ENCODE measurements around the gene SUOX.
A peak's percentile ranks its signal among the peaks of the same experiment; 100 is the strongest.
"Not testable (repeated sequence)": the region's sequence is repeated elsewhere in the genome, so short reads cannot be mapped to it uniquely, and the experiment has no call there.

SUOX gene

GRCh38 chr12:55991110-55991509 is 6.0 kb upstream of the SUOX start:
- no peaks in the 10 kb centered on the region for H3K9me3 ChIP-seq (ENCODE audit: control insufficient read depth, low read length)
- no peaks in the 10 kb centered on the region for H3K27me3 ChIP-seq (ENCODE audit: control insufficient read depth, insufficient read depth, low read length)
- peaks cover 2% of the 10 kb centered on the region for H3K4me1 ChIP-seq (ENCODE audit: control insufficient read depth, insufficient read depth, low read length)
- peaks cover 18% of the 10 kb centered on the region for H3K36me3 ChIP-seq (ENCODE audit: control insufficient read depth, insufficient read depth, low read length)
- no peak overlapping the region for H3K4me3 ChIP-seq (ENCODE audit: low read length)
- H3K9ac ChIP-seq (ENCODE audit: low read length) = no peak overlapping the region

- Histone ChIP-seq H3K36me3 (ENCODE audit: control insufficient read depth, insufficient read depth, low read length) (peaks cover 18% of the 10 kb centered on the region), H3K9me3 (ENCODE audit: control insufficient read depth, low read length) (no peaks in the 10 kb centered on the region), H3K4me3 (ENCODE audit: low read length) (no peak overlapping the region), H3K27me3 (ENCODE audit: control insufficient read depth, insufficient read depth, low read length) (no peaks in the 10 kb centered on the region), H3K9ac (ENCODE audit: low read length) (no peak overlapping the region), H3K4me1 (ENCODE audit: control insufficient read depth, insufficient read depth, low read length) (peaks cover 15% of the 10 kb centered on the region)
These were observed 3.7 kb upstream of the SUOX start for GRCh38 chr12:55993230-55993853.

GRCh38 chr12:55995366-55995765 is 1.7 kb upstream of the SUOX start:
- Histone ChIP-seq H3K27me3 (ENCODE audit: control insufficient read depth, insufficient read depth, low read length) (no peaks in the 10 kb centered on the region), H3K9me3 (ENCODE audit: control insufficient read depth, low read length) (no peaks in the 10 kb centered on the region), H3K9ac (ENCODE audit: low read length) (no peak overlapping the region), H3K4me1 (ENCODE audit: control insufficient read depth, insufficient read depth, low read length) (peaks cover 16% of the 10 kb centered on the region), H3K4me3 (ENCODE audit: low read length) (no peak overlapping the region), H3K36me3 (ENCODE audit: control insufficient read depth, insufficient read depth, low read length) (peaks cover 12% of the 10 kb centered on the region)

- H3K27me3 ChIP-seq (ENCODE audit: control insufficient read depth, insufficient read depth, low read length) = no peaks in the 10 kb centered on the region
- no peaks in the 10 kb centered on the region for H3K9me3 ChIP-seq (ENCODE audit: control insufficient read depth, low read length)
- peak overlapping the region; percentile 71 for H3K4me3 ChIP-seq (ENCODE audit: low read length)
- peaks cover 5% of the 10 kb centered on the region for H3K36me3 ChIP-seq (ENCODE audit: control insufficient read depth, insufficient read depth, low read length)
- peaks cover 18% of the 10 kb centered on the region for H3K4me1 ChIP-seq (ENCODE audit: control insufficient read depth, insufficient read depth, low read length)
- H3K9ac ChIP-seq (ENCODE audit: low read length) = peak overlapping the region; percentile 86
These were observed 818 bp upstream of the SUOX start for GRCh38 chr12:55996201-55996714.

GRCh38 chr12:55997535-55997859 is 421 bp downstream of the SUOX start:
- Histone ChIP-seq H3K27me3 (ENCODE audit: control insufficient read depth, insufficient read depth, low read length) (no peaks in the 10 kb centered on the region), H3K36me3 (ENCODE audit: control insufficient read depth, insufficient read depth, low read length) (no peaks in the 10 kb centered on the region), H3K9me3 (ENCODE audit: control insufficient read depth, low read length) (no peaks in the 10 kb centered on the region), H3K4me3 (ENCODE audit: low read length) (peak overlapping the region; percentile 71), H3K9ac (ENCODE audit: low read length) (peak overlapping the region; percentile 86), H3K4me1 (ENCODE audit: control insufficient read depth, insufficient read depth, low read length) (peaks cover 27% of the 10 kb centered on the region)

- H3K4me1 ChIP-seq (ENCODE audit: control insufficient read depth, insufficient read depth, low read length) = peaks cover 27% of the 10 kb centered on the region
- not testable (repeated sequence) for H3K27me3 ChIP-seq (ENCODE audit: control insufficient read depth, insufficient read depth, low read length); H3K4me3 ChIP-seq (ENCODE audit: low read length); H3K9ac ChIP-seq (ENCODE audit: low read length); H3K9me3 ChIP-seq (ENCODE audit: control insufficient read depth, low read length); H3K36me3 ChIP-seq (ENCODE audit: control insufficient read depth, insufficient read depth, low read length)
These were observed 2.4 kb downstream of the SUOX start for GRCh38 chr12:55999522-55999921.

GRCh38 chr12:55999999-56000540 is 3.0 kb downstream of the SUOX start:
- peaks cover 27% of the 10 kb centered on the region for H3K4me1 ChIP-seq (ENCODE audit: control insufficient read depth, insufficient read depth, low read length)
- not testable (repeated sequence) for H3K9me3 ChIP-seq (ENCODE audit: control insufficient read depth, low read length); H3K4me3 ChIP-seq (ENCODE audit: low read length); H3K36me3 ChIP-seq (ENCODE audit: control insufficient read depth, insufficient read depth, low read length); H3K9ac ChIP-seq (ENCODE audit: low read length); H3K27me3 ChIP-seq (ENCODE audit: control insufficient read depth, insufficient read depth, low read length)

- H3K9ac ChIP-seq (ENCODE audit: low read length) = no peak overlapping the region
- no peaks in the 10 kb centered on the region for H3K27me3 ChIP-seq (ENCODE audit: control insufficient read depth, insufficient read depth, low read length)
- H3K9me3 ChIP-seq (ENCODE audit: control insufficient read depth, low read length) = no peaks in the 10 kb centered on the region
- H3K4me1 ChIP-seq (ENCODE audit: control insufficient read depth, insufficient read depth, low read length) = peaks cover 21% of the 10 kb centered on the region
- no peaks in the 10 kb centered on the region for H3K36me3 ChIP-seq (ENCODE audit: control insufficient read depth, insufficient read depth, low read length)
- no peak overlapping the region for H3K4me3 ChIP-seq (ENCODE audit: low read length)
These were observed 4.5 kb downstream of the SUOX start for GRCh38 chr12:56001487-56002100.

- H3K9ac ChIP-seq (ENCODE audit: low read length); H3K9me3 ChIP-seq (ENCODE audit: control insufficient read depth, low read length); H3K27me3 ChIP-seq (ENCODE audit: control insufficient read depth, insufficient read depth, low read length); H3K36me3 ChIP-seq (ENCODE audit: control insufficient read depth, insufficient read depth, low read length); H3K4me3 ChIP-seq (ENCODE audit: low read length): not testable (repeated sequence)
- H3K4me1 ChIP-seq (ENCODE audit: control insufficient read depth, insufficient read depth, low read length) = peaks cover 17% of the 10 kb centered on the region
These were observed 6.3 kb downstream of the SUOX start for GRCh38 chr12:56003376-56003775.

GRCh38 chr12:56004211-56004610 is 7.1 kb downstream of the SUOX start:
- Histone ChIP-seq H3K9me3 (ENCODE audit: control insufficient read depth, low read length) (no peaks in the 10 kb centered on the region), H3K4me3 (ENCODE audit: low read length) (no peak overlapping the region), H3K4me1 (ENCODE audit: control insufficient read depth, insufficient read depth, low read length) (peaks cover 16% of the 10 kb centered on the region), H3K36me3 (ENCODE audit: control insufficient read depth, insufficient read depth, low read length) (no peaks in the 10 kb centered on the region), H3K27me3 (ENCODE audit: control insufficient read depth, insufficient read depth, low read length) (no peaks in the 10 kb centered on the region), H3K9ac (ENCODE audit: low read length) (no peak overlapping the region)

GRCh38 chr12:56007564-56008559 is 10.8 kb downstream of the SUOX start:
- H3K4me3 ChIP-seq (ENCODE audit: low read length) = peak overlapping the region; percentile 51
- no peaks in the 10 kb centered on the region for H3K27me3 ChIP-seq (ENCODE audit: control insufficient read depth, insufficient read depth, low read length)
- no peaks in the 10 kb centered on the region for H3K9me3 ChIP-seq (ENCODE audit: control insufficient read depth, low read length)
- peaks cover 5% of the 10 kb centered on the region for H3K4me1 ChIP-seq (ENCODE audit: control insufficient read depth, insufficient read depth, low read length)
- H3K9ac ChIP-seq (ENCODE audit: low read length) = peak overlapping the region; percentile 82
- no peaks in the 10 kb centered on the region for H3K36me3 ChIP-seq (ENCODE audit: control insufficient read depth, insufficient read depth, low read length)
